Left lung (tissue), 10 donors: ENCODE results near the gene PPP2R5D. TPM values are rescaled to one million over a fixed set of nuclear protein-coding genes. Genes with fewer than 3 reads are reported as not detected.

ENCODE experiments used
- ATAC-seq: fragments of 200-7000 bp; cut with Tn5 transposase; one replicate; pipeline ENCODE4 v1.9.1; 2020; ENCODE audit warnings: moderate library complexity
- DNase-seq, 4 donors: peaks; one replicate each; pipeline ENCODE4 v3.0.0-alpha.2; 2013 to 2020
- H3K27ac ChIP-seq, 2 donors: fragments of 200-600 bp; sonication (generic) in 1 of 2; one replicate each; pipeline versions ENCODE4 v1.5.0 to v1.8.0; 2020 to 2021
- H3K27me3 ChIP-seq, 2 donors: fragments of 200-600 bp; sonication (generic) in 1 of 2; one replicate each; pipeline versions ENCODE4 v1.5.0 to v1.8.0; 2020 to 2021
- H3K36me3 ChIP-seq, 2 donors: fragments of 200-600 bp; sonication (generic) in 1 of 2; one replicate each; pipeline versions ENCODE4 v1.5.0 to v1.8.0; 2020 to 2021
- H3K4me1 ChIP-seq, 2 donors: fragments of 200-600 bp; one replicate each; pipeline ENCODE4 v1.8.0; 2021
- H3K4me3 ChIP-seq, 2 donors: fragments of 200-600 bp; sonication (generic) in 1 of 2; one replicate each; pipeline versions ENCODE4 v1.5.0 to v1.8.0; 2020 to 2021; ENCODE audit warnings: mild to moderate bottlenecking in 1 of 2
- H3K9me3 ChIP-seq, 2 donors: fragments of 200-600 bp; sonication (generic) in 1 of 2; one replicate each; pipeline versions ENCODE4 v1.5.0 to v1.8.0; 2020 to 2021
- intact Hi-C, 2 donors: fragments of 100-400 bp; cut with DNase I; formaldehyde crosslinking; loops; one replicate each; pipeline versions ENCODE4 v1.11.2 to v1.14.2; 2022
- polyA plus RNA-seq, 6 donors: library from polyadenylated mRNA; unstranded; fragments of 120-200 nt; gene quantifications; one replicate each; pipeline ENCODE4 v1.2.1, GENCODE V29; 2013; ENCODE audit not compliant: insufficient read length in 6 of 6
- total RNA-seq, 2 donors: library from RNA; stranded (reverse); fragmentation: NEBNext Ultra II Directional; extraction: Animal tissue kit (Norgen Biotek cat#: 25700); gene quantifications; one replicate each; pipeline ENCODE4 v1.2.1, GENCODE V29; 2021
- TF ChIP-seq, protein P1 (sequence below), 2 donors: fragments of 200-600 bp; sonication (generic) in 1 of 2; IDR thresholded peaks; one replicate each; pipeline versions ENCODE4 v1.5.0 to v1.8.0; 2021; ENCODE audit warnings: antibody characterized with exemption in 2 of 2
- donor health status: DM: no; HTN: yes; CAD: no.
- donor health status: DM: no; HTN: no; CAD: no.

Gene PPP2R5D
- total and polyA plus RNA-seq, 8 donors: 30.0 to 76.3 (median 62.3) TPM

- Histone ChIP-seq H3K4me3 (peak within 1 kb of the TSS; percentile 67 to 78), H3K9me3 (no peaks in the 10 kb centered on the region), H3K27me3 (no peaks in the 10 kb centered on the region), H3K27ac (peak within 1 kb of the TSS; percentile 39 to 81), H3K4me1 (peaks cover 14 to 52% of the 10 kb centered on the region in 2 donors), H3K36me3 (peaks cover 0 to 54% of the 10 kb centered on the region in 2 donors)
- peak; percentile 98 for ATAC-seq
- peak; percentile 99 to 100 (median 99) for DNase-seq
- TF ChIP-seq, protein P1, sequence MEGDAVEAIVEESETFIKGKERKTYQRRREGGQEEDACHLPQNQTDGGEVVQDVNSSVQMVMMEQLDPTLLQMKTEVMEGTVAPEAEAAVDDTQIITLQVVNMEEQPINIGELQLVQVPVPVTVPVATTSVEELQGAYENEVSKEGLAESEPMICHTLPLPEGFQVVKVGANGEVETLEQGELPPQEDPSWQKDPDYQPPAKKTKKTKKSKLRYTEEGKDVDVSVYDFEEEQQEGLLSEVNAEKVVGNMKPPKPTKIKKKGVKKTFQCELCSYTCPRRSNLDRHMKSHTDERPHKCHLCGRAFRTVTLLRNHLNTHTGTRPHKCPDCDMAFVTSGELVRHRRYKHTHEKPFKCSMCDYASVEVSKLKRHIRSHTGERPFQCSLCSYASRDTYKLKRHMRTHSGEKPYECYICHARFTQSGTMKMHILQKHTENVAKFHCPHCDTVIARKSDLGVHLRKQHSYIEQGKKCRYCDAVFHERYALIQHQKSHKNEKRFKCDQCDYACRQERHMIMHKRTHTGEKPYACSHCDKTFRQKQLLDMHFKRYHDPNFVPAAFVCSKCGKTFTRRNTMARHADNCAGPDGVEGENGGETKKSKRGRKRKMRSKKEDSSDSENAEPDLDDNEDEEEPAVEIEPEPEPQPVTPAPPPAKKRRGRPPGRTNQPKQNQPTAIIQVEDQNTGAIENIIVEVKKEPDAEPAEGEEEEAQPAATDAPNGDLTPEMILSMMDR (IDR thresholded peaks at IDR 0.05): no peak
- intact Hi-C loops: no loop called here
Measured at GRCh38 chr6:43013843-43014433, 29.6 kb downstream of the PPP2R5D start, which contains the start of the genes KLHDC3 and MEA1. Gene KLHDC3 (plus strand): TSS chr6:43014249. CDS start chr6:43017193, 2,944 bp downstream. Gene MEA1 (minus strand): TSS chr6:43013946. CDS start chr6:43013813, 133 bp downstream.

DNA sequence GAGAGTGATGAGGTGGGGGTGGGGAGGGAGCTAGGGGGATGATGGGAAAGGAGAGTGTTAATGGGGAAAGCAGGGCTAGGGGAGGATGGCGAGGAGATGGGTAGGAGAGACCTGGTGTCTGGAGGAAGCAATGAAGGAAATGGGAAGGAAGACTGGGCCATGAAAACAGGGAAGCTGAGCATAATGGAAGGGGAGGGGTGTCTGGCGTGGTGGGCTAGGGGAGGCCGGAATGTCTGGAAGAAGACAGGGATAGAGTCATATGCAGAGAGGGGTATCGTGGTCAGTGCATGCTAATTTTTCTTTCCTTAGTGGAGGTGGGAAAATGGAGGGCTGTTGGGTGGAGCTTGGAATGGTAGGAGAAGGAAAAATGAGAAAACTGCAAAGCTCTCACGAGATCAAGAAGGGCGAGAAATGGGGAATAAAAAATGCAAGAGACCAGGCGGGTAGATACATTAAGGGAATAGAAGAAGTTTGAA lies 30.1 kb downstream of the PPP2R5D start:
- H3K27ac ChIP-seq: peak overlapping the region; percentile 31 to 81
- peaks cover 0 to 54% of the 10 kb centered on the region in 2 donors for H3K36me3 ChIP-seq
- peak in 1 of 4 donors; percentile 14 for DNase-seq
- no peaks in the 10 kb centered on the region for H3K9me3 ChIP-seq
- TF ChIP-seq, protein P1 (IDR thresholded peaks at IDR 0.05): no peak
- intact Hi-C loops: no loop called here
- ATAC-seq: no peak
- no peaks in the 10 kb centered on the region for H3K27me3 ChIP-seq
- peak overlapping the region; percentile 67 to 78 for H3K4me3 ChIP-seq
- H3K4me1 ChIP-seq: peaks cover 14 to 52% of the 10 kb centered on the region in 2 donors

- DNase-seq (no peak), ATAC-seq (no peak)
- intact Hi-C loops: no loop called here
- no peaks in the 10 kb centered on the region for H3K9me3 ChIP-seq
- no peaks in the 10 kb centered on the region for H3K27me3 ChIP-seq
- H3K4me3 ChIP-seq: no peak overlapping the region
- peaks cover 0 to 40% of the 10 kb centered on the region in 2 donors for H3K36me3 ChIP-seq
- H3K4me1 ChIP-seq: peaks cover 14 to 60% of the 10 kb centered on the region in 2 donors
- no peak overlapping the region for H3K27ac ChIP-seq
- TF ChIP-seq, protein P1 (IDR thresholded peaks at IDR 0.05): no peak
Measured at GRCh38 chr6:43016176-43016942, 32.0 kb downstream of the PPP2R5D start.

GRCh38 chr6:43016943-43017334 lies 32.6 kb downstream of the PPP2R5D start:
- Histone ChIP-seq H3K36me3 (peaks cover 0 to 34% of the 10 kb centered on the region in 2 donors), H3K4me1 (peaks cover 14 to 58% of the 10 kb centered on the region in 2 donors), H3K27me3 (no peaks in the 10 kb centered on the region), H3K4me3 (no peak overlapping the region), H3K27ac (no peak overlapping the region), H3K9me3 (no peaks in the 10 kb centered on the region)
- peak in 1 of 4 donors; percentile 72 for DNase-seq
- TF ChIP-seq, protein P1 (IDR thresholded peaks at IDR 0.05): no peak
- ATAC-seq: no peak
- intact Hi-C loops: no loop called here

DNA sequence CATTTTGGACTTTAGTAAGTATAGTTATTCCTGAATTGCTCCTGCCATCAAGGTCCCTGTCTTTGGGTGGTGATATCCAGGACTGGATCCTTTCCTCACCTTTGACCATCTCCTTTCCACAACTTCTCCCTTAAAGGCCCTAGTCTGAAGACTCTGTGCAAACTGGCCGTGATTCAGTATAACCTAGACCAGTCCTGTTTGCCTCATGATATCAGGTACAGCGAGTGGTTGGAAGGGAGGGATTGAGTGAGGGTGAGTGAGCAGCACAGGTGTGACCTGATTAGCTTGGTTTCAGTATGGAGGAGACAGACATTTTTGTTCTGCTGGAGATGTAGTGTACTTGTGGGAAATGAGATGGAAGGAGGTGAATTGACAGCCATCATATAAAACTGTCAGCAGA lies 34.8 kb downstream of the PPP2R5D start:
- intact Hi-C loops: no loop called here

More for the DNA sequence above, 34.8 kb downstream of the PPP2R5D start:
- ATAC-seq: no peak
- H3K27me3 ChIP-seq: no peaks in the 10 kb centered on the region
- H3K27ac ChIP-seq: no peak overlapping the region
- peaks cover 0 to 31% of the 10 kb centered on the region in 2 donors for H3K36me3 ChIP-seq
- TF ChIP-seq, protein P1 (IDR thresholded peaks at IDR 0.05): no peak
- peaks cover 7 to 63% of the 10 kb centered on the region in 2 donors for H3K4me1 ChIP-seq
- H3K4me3 ChIP-seq: no peak overlapping the region
- DNase-seq: no peak
- H3K9me3 ChIP-seq: no peaks in the 10 kb centered on the region
